MM.1S (cell line): ENCODE results near the gene FGFRL1.

Source experiments
- EZH2 ChIP-seq: fragments of 300-600 bp; sonication (generic); optimal IDR thresholded peaks from 2 replicates; pipeline ENCODE3; 2017; ENCODE audit warnings: low read depth, mild to moderate bottlenecking, antibody characterized with exemption, low read length, mixed read lengths
- EZH2phosphoT487 ChIP-seq: fragments of 300-600 bp; sonication (generic); IDR thresholded peaks from 2 replicates; pipeline ENCODE4 v1.6.1; 2018; ENCODE audit warnings: antibody characterized with exemption, low read length
- TF ChIP-seq, protein P1 (sequence below): fragments of 300-600 bp; sonication (generic); IDR thresholded peaks from 2 replicates; pipeline ENCODE4 v1.5.1; 2016; ENCODE audit warnings: antibody characterized with exemption, low read length, mixed read lengths

DNA sequence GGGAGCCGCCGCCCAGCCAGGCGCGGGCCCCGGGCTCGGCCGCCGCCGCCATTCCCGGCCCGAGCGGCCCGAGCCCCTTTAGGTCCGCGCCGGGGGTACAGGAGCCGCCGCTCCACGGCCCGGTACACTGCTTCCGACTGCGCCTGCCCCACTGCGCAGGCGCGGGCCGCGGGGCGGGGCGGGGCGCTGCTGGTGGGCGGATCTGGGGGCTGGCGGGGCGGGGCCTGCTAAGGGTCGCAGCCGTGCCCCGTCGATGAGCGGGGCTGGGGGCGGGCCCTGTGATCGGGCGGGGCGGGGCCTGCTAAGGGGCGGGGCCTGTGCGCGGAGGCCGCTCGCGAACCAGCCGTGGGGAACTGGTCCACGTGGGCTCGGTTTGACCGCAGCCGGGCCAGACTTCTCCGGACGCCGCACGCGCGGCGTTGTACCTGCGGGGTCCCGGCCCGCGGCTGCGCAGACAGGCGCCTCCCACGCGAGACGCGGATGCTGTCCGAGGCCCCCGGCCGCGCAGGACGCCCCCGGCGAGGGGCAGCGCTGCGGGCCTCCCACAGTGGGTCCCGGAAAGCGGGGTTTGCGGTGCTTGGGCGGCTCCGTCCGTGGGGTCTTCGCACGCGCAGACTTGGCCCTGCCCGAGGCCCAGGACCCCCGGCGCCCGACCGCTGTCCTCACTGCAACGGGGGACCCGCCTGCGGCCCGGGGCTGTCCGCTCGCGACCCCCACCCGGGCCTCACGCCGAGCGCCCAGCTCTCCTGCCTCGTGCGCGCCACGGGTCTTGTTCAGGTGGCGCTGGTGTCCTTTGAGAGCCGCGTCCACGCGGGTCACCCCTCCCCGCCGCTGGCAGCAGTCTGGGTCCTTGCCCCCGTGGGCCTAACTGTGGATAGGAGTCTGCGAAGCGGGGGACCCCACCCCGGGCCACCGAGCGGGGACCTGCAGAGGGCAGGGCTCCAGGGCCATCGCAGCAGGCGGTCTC is 37.7 kb upstream of the FGFRL1 start, which contains the start of gene DGKQ:
- no peak for TF ChIP-seq EZH2
- TF ChIP-seq, protein P1, sequence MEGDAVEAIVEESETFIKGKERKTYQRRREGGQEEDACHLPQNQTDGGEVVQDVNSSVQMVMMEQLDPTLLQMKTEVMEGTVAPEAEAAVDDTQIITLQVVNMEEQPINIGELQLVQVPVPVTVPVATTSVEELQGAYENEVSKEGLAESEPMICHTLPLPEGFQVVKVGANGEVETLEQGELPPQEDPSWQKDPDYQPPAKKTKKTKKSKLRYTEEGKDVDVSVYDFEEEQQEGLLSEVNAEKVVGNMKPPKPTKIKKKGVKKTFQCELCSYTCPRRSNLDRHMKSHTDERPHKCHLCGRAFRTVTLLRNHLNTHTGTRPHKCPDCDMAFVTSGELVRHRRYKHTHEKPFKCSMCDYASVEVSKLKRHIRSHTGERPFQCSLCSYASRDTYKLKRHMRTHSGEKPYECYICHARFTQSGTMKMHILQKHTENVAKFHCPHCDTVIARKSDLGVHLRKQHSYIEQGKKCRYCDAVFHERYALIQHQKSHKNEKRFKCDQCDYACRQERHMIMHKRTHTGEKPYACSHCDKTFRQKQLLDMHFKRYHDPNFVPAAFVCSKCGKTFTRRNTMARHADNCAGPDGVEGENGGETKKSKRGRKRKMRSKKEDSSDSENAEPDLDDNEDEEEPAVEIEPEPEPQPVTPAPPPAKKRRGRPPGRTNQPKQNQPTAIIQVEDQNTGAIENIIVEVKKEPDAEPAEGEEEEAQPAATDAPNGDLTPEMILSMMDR = no peak
- TF ChIP-seq EZH2phosphoT487 = no peak
